ENCODE measurements around the gene SEMA3F. TPM values are rescaled to one million over a fixed set of nuclear protein-coding genes. Genes with fewer than 3 reads are reported as not detected.

Gene SEMA3F
- total and polyA plus RNA-seq, 2 of the 4 experiments (the other 2 are of a cell fraction): 7.3 to 23.3 TPM

DNA sequence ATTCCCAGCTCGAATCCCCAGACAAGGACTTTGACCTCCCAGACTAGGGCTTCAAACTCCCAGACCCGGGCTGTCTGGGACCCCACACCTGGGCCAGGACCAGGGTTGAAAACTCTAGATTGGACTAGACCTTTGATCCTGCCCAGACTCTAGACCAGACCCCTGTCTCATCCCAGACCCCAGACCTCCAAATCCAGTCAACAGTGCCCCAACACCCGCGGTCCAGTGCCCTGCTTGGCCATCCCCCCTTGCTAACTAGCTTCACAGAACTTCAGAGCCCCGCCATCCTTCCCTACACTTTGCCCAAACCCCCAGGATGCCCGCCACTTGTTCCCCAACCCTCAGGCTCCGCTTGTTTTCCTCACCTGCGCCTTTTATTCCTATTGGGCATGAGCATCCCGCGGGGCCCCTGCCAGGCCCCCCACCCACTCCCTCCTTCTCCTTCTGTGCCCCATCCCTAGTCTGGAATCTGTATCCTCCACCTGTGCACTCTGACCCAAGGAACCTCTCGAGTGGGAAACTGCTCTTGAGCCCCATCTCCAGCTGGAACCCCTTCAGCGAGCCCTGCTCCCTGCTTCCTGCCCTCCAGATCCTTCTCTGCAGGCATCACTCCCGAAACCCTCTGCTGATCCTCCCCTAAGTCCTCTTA is 81.5 kb downstream of the SEMA3F start (continued):
- TF ChIP-seq, protein P1, sequence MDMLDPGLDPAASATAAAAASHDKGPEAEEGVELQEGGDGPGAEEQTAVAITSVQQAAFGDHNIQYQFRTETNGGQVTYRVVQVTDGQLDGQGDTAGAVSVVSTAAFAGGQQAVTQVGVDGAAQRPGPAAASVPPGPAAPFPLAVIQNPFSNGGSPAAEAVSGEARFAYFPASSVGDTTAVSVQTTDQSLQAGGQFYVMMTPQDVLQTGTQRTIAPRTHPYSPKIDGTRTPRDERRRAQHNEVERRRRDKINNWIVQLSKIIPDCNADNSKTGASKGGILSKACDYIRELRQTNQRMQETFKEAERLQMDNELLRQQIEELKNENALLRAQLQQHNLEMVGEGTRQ (IDR thresholded peaks at IDR 0.05; ENCODE audit: low read depth, low read length): no peak
- TF ChIP-seq RCOR1 (IDR thresholded peaks at IDR 0.05; ENCODE audit: insufficient replicate concordance, low read length) (no peak), MXI1 (IDR thresholded peaks at IDR 0.05; ENCODE audit: borderline replicate concordance, low read depth, low read length) (no peak), SMC3 (IDR thresholded peaks at IDR 0.05; ENCODE audit: low read depth, low read length) (no peak), MAFK (IDR thresholded peaks at IDR 0.05; ENCODE audit: low read depth, low read length) (no peak), RFX5 (IDR thresholded peaks at IDR 0.05; ENCODE audit: low read depth, low read length) (no peak)
